MCF 10A (cell line): Measurements from ENCODE around the gene AUP1. TPM values are rescaled to one million over a fixed set of nuclear protein-coding genes. Genes with fewer than 3 reads are reported as not detected.

Source experiments
- BruUV-seq: library from RNA; stranded (reverse); fragments of 400-500 nt; replicated peaks from 2 replicates; lab custom pipeline; 2021; lab: Mats Ljungman, UMichigan
- CTCF ChIA-PET: fragments of 300-600 bp; sonication (Branson Sonifier 250); formaldehyde crosslinking; extraction: SDS; loops from one replicate; lab custom pipeline; 2021; ENCODE audit warnings: antibody characterized with exemption, inconsistent platforms; lab: Yijun Ruan, JAX
- POLR2A ChIA-PET: fragments of 300-600, 350-650 bp; sonication (Branson Sonifier 250); formaldehyde crosslinking; extraction: SDS; loops from one replicate; lab custom pipeline; 2020; ENCODE audit warnings: antibody characterized with exemption, inconsistent platforms; lab: Yijun Ruan, JAX
- DNase-seq: peaks from one replicate; pipeline ENCODE4 v3.0.0-alpha.2; 2018; ENCODE audit not compliant: unreplicated experiment
- H3K27ac Mint-ChIP-seq: one replicate; pipeline ENCODE4 v1.8.0; 2022; ENCODE audit warnings: mild to moderate bottlenecking, low read depth, mixed read lengths; ENCODE audit not compliant: unreplicated experiment
- H3K27me3 Mint-ChIP-seq: one replicate; pipeline ENCODE4 v1.8.0; 2022; ENCODE audit warnings: mixed read lengths; ENCODE audit not compliant: insufficient read depth, unreplicated experiment
- H3K36me3 Mint-ChIP-seq: one replicate; pipeline ENCODE4 v1.8.0; 2022; ENCODE audit warnings: mild to moderate bottlenecking, moderate library complexity, mixed read lengths; ENCODE audit not compliant: insufficient read depth, unreplicated experiment
- H3K4me1 Mint-ChIP-seq: one replicate; pipeline ENCODE4 v1.8.0; 2022; ENCODE audit warnings: mixed read lengths; ENCODE audit not compliant: insufficient read depth, unreplicated experiment
- H3K4me3 Mint-ChIP-seq: one replicate; pipeline ENCODE4 v1.8.0; 2022; ENCODE audit warnings: mild to moderate bottlenecking, moderate library complexity, mixed read lengths; ENCODE audit not compliant: unreplicated experiment
- H3K9me3 Mint-ChIP-seq: one replicate; pipeline ENCODE4 v1.8.0; 2022; ENCODE audit warnings: mixed read lengths; ENCODE audit not compliant: unreplicated experiment
- intact Hi-C: fragments of 100-400 bp; cut with micrococcal nuclease; formaldehyde crosslinking; loops from 2 replicates; pipeline ENCODE4 v1.14.1; 2022
- total RNA-seq: library from RNA; stranded (reverse); gene quantifications from 2 replicates; pipeline ENCODE4 v1.2.3, GENCODE V29; 2022
- TF ChIP-seq, protein P1 (sequence below): fragments of 200-600 bp; IDR thresholded peaks from one replicate; pipeline ENCODE4 v1.8.0; 2022; ENCODE audit warnings: antibody characterized with exemption, mild to moderate bottlenecking; ENCODE audit not compliant: unreplicated experiment

AUP1 gene
- total RNA-seq, 1 experiment from 2014 or later: 140 TPM

DNA sequence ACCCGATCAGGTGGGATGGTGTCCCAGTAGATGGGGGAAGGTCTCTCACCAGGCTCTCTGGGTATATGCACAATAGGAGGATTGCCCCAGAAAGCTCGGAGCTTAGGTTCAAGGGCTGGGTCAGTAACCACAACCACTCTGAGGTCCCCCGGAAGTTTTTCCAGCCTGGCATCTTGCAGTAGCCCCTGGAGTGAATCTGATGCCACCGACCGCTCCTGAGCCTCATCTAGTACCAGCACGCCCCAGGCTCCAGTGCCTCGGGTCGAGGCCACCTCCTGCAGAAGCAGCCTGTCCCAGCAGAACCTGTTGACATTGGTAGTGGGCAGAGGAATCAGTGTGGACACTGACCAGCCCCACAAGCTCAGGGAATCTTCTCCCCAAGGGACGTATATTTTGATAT lies 5.5 kb downstream of the AUP1 start:
- no peak overlapping the region for H3K27ac Mint-ChIP-seq
- DNase-seq: no peak
- BruUV-seq: no TSS peak
- ChIA-PET POLR2A (interaction anchor here (1.1 kb wide), 1 partner anchor 17 kb away, joined by 3 read pairs; no protein-coding TSS in a partner anchor), CTCF (interaction anchor here (0.5 kb wide), 1 partner anchor 84 kb away, joined by 3 read pairs; no protein-coding TSS in a partner anchor)
- H3K4me1 Mint-ChIP-seq: peaks cover 26% of the 10 kb centered on the region
- TF ChIP-seq, protein P1, sequence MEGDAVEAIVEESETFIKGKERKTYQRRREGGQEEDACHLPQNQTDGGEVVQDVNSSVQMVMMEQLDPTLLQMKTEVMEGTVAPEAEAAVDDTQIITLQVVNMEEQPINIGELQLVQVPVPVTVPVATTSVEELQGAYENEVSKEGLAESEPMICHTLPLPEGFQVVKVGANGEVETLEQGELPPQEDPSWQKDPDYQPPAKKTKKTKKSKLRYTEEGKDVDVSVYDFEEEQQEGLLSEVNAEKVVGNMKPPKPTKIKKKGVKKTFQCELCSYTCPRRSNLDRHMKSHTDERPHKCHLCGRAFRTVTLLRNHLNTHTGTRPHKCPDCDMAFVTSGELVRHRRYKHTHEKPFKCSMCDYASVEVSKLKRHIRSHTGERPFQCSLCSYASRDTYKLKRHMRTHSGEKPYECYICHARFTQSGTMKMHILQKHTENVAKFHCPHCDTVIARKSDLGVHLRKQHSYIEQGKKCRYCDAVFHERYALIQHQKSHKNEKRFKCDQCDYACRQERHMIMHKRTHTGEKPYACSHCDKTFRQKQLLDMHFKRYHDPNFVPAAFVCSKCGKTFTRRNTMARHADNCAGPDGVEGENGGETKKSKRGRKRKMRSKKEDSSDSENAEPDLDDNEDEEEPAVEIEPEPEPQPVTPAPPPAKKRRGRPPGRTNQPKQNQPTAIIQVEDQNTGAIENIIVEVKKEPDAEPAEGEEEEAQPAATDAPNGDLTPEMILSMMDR: no peak
- no peaks in the 10 kb centered on the region for H3K9me3 Mint-ChIP-seq
- intact Hi-C loops: no loop called here
- H3K36me3 Mint-ChIP-seq: peaks cover 34% of the 10 kb centered on the region
- H3K4me3 Mint-ChIP-seq: no peak overlapping the region
- peaks cover 5% of the 10 kb centered on the region for H3K27me3 Mint-ChIP-seq

DNA sequence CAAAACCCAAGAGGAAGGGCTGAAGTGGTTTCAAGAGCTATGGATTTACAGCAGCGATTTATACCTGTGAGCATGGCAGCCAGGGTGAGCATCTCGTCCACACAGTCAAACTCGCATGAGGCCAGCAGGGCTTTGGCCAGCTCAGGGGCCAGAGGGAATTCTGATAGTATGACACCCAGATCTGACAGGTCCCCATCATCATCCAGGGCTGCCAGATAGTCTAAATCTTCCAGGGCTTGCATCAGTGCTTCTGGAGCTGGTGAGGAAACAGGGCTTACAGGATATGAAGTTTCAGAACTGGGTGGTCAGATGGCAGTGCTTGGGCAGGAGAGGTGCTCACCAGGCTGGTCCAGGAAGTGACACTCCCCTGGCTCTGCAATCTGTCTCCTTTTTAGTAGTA lies 7.0 kb downstream of the AUP1 start:
- Mint-ChIP-seq H3K36me3 (peaks cover 32% of the 10 kb centered on the region), H3K27ac (no peak overlapping the region), H3K27me3 (peaks cover 11% of the 10 kb centered on the region), H3K4me3 (no peak overlapping the region), H3K4me1 (peaks cover 15% of the 10 kb centered on the region), H3K9me3 (no peaks in the 10 kb centered on the region)
- CTCF ChIA-PET: interaction anchor here (1.5 kb wide), 1 partner anchor 23 kb away, joined by 4 read pairs; no protein-coding TSS in a partner anchor
- TF ChIP-seq, protein P1: no peak
- no peak for DNase-seq
- intact Hi-C loops: no loop called here
- no TSS peak for BruUV-seq
- POLR2A ChIA-PET: interaction anchor here (1.0 to 1.5 kb wide), 2 partner anchors 10 to 22 kb away, joined by 3 to 4 read pairs; no protein-coding TSS in a partner anchor

DNA sequence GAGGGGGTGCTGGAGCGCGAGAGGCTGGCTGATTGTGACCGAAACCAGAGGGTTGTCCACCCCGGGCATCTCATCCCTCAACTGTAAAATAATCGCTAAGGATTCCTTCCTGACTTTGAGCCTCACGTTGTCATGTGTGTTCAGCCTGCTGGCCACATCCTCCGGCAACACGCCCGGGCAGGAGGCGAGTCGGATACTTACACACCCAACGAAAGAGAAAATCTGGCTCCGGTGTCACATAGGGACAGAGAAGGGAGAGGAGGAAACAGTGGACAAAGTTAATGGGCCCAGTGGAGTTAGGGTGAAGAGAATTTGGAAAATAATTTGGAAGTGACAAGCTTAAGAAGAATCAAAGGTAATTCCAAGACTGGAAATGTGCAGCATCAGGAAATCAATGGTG lies 12.9 kb downstream of the AUP1 start:
- no TSS peak for BruUV-seq
- TF ChIP-seq, protein P1: no peak
- no peak for DNase-seq
- CTCF ChIA-PET: no interaction called here
- Mint-ChIP-seq H3K4me1 (no peaks in the 10 kb centered on the region), H3K27me3 (peaks cover 11% of the 10 kb centered on the region), H3K27ac (no peak overlapping the region), H3K9me3 (no peaks in the 10 kb centered on the region), H3K4me3 (no peak overlapping the region), H3K36me3 (peaks cover 2% of the 10 kb centered on the region)
- POLR2A ChIA-PET: interaction anchor here (1.4 kb wide), 1 partner anchor 9 kb away, joined by 4 read pairs; the partner anchor contains the start of gene PCGF1
- intact Hi-C loops: no loop called here

DNA sequence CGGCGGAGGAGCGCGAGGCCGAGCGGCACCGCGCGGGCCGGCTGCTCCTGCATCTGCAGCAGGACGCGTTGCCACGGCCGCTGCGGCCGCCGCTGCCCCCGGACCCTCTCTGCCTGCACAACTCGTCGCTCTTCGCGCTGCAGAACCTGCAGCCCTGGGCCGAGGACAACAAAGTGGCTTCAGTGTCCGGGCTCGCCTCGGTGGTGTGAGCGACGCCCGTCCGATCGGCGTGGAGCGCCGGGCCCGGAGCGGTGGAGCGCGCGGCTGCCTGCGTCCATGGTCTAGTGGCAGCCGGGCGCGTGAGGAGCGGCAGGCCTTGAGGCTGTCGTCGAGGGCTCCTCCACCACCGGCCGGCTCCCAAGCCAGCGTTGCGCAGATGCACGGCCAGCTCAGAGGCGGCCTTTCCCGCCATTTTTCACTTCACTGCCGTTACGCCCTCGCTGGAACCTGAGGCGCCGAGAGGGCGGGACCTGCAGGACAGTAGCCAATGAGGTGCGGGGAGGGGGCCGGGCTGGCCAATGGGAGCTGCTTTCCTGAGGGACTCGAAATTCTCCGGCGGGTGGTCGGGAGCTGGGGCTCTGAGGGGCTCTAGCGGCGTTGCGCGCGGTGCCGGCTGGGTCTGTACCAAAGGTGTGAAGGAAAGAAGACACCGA lies 13.4 kb downstream of the AUP1 start:
- POLR2A ChIA-PET: interaction anchor here (1.4 kb wide), 1 partner anchor 8 kb away, joined by 4 read pairs; the partner anchor contains the start of gene PCGF1
- BruUV-seq: no TSS peak
- Mint-ChIP-seq H3K27ac (no peak overlapping the region), H3K9me3 (no peaks in the 10 kb centered on the region), H3K4me3 (no peak overlapping the region), H3K4me1 (no peaks in the 10 kb centered on the region), H3K27me3 (peaks cover 11% of the 10 kb centered on the region), H3K36me3 (no peaks in the 10 kb centered on the region)
- intact Hi-C loops: no loop called here
- CTCF ChIA-PET: no interaction called here
- TF ChIP-seq, protein P1: no peak
- no peak for DNase-seq
